Activated T-cell treated with anti-CD3 and anti-CD28 coated beads, Interleukin-2, amount 50 U/mL, for 24 hours (primary cell): ENCODE results near the gene ABTB1.
"Not testable (repeated sequence)": the region's sequence is repeated elsewhere in the genome, so short reads cannot be mapped to it uniquely, and the experiment has no call there.

Experiments used
- DNase-seq: peaks from one replicate; pipeline ENCODE4 v3.0.0-alpha.2; 2020
- H3K27ac Mint-ChIP-seq: 2 replicates; pipeline ENCODE4 v1.8.0; 2020; ENCODE audit warnings: mild to moderate bottlenecking, mixed read lengths
- H3K27me3 Mint-ChIP-seq: 2 replicates; pipeline ENCODE4 v1.8.0; 2020; ENCODE audit warnings: mixed read lengths
- H3K36me3 Mint-ChIP-seq: 2 replicates; pipeline ENCODE4 v1.8.0; 2020; ENCODE audit warnings: low read depth, mixed read lengths
- H3K4me1 Mint-ChIP-seq: 2 replicates; pipeline ENCODE4 v1.8.0; 2020; ENCODE audit warnings: low read depth, mixed read lengths
- H3K4me3 Mint-ChIP-seq: 2 replicates; pipeline ENCODE4 v1.8.0; 2020; ENCODE audit warnings: mild to moderate bottlenecking, moderate library complexity, mixed read lengths
- H3K9me3 Mint-ChIP-seq: 2 replicates; pipeline ENCODE4 v1.8.0; 2020; ENCODE audit warnings: mixed read lengths

Gene ABTB1

DNA sequence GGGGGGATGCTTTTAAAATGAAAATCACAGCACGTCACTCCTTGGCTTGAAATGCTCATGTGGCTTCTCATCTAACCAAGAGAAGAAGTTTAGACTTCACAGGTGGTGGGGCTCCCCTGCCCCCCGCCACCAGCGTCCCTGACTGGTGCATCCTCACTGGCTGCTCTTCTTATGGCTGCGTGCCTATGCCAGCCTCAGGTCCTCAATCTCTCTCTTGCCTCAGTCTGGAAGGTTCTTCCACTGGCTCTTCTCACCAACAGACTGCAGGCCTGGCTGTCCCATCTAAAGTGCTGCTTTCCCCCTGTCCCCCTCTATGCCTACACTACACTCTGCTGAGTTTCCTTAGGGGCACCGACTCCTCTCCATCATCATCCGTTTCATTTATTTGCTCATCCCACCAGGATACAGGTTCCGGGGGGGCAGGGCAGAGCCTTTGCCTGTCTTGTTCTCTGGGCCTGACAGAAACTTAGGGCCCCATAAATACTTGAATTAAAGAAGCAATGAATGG lies 20.6 kb downstream of the ABTB1 start:
- Mint-ChIP-seq H3K4me3 (no peak overlapping the region), H3K4me1 (no peaks in the 10 kb centered on the region), H3K27me3 (no peaks in the 10 kb centered on the region), H3K9me3 (no peaks in the 10 kb centered on the region), H3K27ac (no peak overlapping the region), H3K36me3 (no peaks in the 10 kb centered on the region)
- no peak for DNase-seq

DNA sequence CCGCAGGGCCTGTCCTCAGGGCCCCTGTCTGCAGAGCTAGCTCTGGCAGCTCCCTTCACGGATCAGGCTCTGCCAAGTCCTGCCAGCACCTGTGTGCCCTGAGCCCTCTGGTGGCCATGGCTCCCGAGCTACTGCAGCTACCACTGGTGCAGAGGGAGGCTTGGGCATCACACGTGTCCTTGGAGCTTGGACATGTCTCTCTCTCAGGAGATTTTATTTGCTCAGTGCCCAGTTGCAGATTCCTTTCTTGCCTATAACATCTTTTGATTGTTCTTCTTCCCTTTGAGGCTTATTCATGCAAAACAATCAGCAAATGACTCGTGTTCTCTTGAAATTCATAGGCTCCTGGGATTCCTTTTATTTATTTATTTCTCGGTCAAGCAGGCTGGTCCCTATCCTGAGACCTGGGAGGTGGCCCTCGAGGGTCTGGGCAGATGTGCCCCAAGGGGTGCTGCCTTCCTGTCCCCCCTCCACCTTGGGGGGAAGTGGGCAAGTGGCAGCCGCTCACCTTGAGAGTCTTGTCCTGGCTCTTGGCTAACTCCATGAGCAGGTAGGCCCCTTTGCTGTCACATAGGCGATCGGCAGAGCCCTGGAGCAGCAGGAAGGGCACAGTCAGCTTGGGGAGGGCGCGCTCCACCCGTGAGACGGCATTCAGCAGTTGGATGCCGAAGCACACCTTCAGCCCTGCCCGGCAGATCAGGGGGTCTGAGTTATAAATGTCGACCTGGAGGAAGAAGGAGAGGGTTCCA lies 21.9 kb downstream of the ABTB1 start:
- DNase-seq = peak; percentile 42
- Mint-ChIP-seq H3K27me3 (no peaks in the 10 kb centered on the region), H3K36me3 (no peaks in the 10 kb centered on the region), H3K9me3 (no peaks in the 10 kb centered on the region), H3K27ac (no peak overlapping the region), H3K4me1 (no peaks in the 10 kb centered on the region), H3K4me3 (no peak overlapping the region)

DNA sequence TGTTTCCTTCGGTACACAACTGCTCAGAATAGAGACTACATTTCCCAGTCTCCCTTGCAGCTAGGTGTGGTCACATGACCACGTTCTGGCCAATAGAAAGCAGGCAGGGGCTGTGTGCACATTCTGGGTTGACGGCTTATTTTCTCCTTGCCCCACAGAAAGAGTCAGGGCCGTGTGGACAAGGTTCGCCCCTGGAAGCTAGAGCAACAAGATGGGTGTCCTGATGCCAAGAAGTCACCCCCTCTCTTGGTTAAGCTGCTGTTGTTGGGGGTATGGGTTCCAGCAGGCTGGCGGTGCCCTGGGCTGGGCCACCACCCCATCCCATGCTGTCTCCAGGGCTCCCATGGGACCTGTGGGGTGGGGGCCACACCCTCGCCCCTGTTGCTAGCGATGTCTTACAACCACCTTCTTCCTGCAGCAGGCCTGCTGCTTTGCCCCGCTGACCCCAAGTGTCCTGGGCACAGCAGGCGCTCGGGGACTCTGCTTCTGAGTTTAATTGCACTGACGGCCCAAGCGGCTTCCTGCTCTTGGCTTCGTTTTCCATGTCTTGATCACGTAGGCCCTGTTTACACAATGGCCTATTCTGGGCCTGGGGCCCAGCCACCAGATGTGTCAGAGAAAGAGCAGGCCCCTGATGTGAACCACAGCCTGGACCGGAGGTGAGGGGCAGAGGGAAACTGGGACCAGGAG lies 24.9 kb downstream of the ABTB1 start:
- Mint-ChIP-seq H3K36me3 (no peaks in the 10 kb centered on the region), H3K4me3 (no peak overlapping the region), H3K27me3 (no peaks in the 10 kb centered on the region), H3K27ac (no peak overlapping the region), H3K9me3 (no peaks in the 10 kb centered on the region), H3K4me1 (no peaks in the 10 kb centered on the region)
- peak; percentile 51 for DNase-seq

GRCh38 chr3:127698286-127698685 lies 25.5 kb downstream of the ABTB1 start:
- DNase-seq = no peak
- H3K9me3 Mint-ChIP-seq = no peaks in the 10 kb centered on the region
- no peaks in the 10 kb centered on the region for H3K36me3 Mint-ChIP-seq
- no peaks in the 10 kb centered on the region for H3K27me3 Mint-ChIP-seq
- H3K4me3 Mint-ChIP-seq = no peak overlapping the region
- no peak overlapping the region for H3K27ac Mint-ChIP-seq
- H3K4me1 Mint-ChIP-seq = no peaks in the 10 kb centered on the region

- H3K36me3 Mint-ChIP-seq = no peaks in the 10 kb centered on the region
- H3K4me3 Mint-ChIP-seq = no peak overlapping the region
- peaks cover 5% of the 10 kb centered on the region for H3K27me3 Mint-ChIP-seq
- H3K9me3 Mint-ChIP-seq = peaks cover 3% of the 10 kb centered on the region
- DNase-seq = no peak
- H3K4me1 Mint-ChIP-seq = no peaks in the 10 kb centered on the region
- H3K27ac Mint-ChIP-seq = no peak overlapping the region
Measured at GRCh38 chr3:127698691-127699415, 26.1 kb downstream of the ABTB1 start.

DNA sequence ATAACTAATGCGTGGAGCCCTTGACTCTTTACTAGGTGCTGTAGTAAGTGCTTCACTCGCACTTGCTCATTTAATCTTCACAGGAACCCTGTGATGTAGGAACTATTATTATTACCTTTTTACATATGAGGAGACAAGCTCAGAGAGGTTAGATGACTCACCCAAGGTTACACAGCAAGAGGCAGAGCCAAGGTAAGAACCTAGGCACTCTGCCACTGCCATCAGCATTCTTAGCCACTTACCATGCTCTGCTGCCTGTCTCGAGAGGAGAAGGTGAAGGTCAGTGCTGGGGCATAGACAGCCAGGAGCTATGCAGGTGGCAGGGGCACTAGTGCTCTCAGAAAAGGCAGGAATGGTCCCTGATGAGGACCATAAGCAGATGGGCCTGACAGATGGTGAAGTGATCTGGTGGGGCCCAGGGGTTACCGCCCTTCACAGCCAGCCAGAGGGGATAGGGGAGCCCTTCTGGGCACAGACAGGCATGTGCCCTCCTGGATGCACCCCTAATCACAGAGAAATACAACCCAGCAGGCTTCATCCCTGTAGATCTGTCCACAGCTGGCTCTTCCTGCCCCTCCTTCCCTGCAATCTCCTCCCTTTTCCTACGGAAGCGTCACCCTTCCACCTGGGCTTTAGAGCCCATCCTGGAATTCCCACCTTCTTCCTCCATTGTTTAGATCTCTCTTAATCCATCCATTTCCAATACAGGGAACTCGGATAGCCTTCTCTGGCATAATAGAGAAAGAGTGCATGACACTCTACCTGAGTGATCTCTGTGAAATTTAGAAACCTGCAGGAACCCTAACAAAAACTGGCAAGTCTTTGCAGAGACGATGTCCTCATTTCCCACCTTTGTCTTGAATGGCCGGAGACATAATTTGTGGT lies 26.9 kb downstream of the ABTB1 start:
- Mint-ChIP-seq H3K4me1 (peaks cover 3% of the 10 kb centered on the region), H3K9me3 (peaks cover 3% of the 10 kb centered on the region), H3K36me3 (no peaks in the 10 kb centered on the region), H3K27ac (no peak overlapping the region), H3K4me3 (no peak overlapping the region), H3K27me3 (peaks cover 8% of the 10 kb centered on the region)
- DNase-seq = no peak

- peaks cover 3% of the 10 kb centered on the region for H3K9me3 Mint-ChIP-seq
- H3K4me3 Mint-ChIP-seq = no peak overlapping the region
Measured at GRCh38 chr3:127700406-127700805, 27.7 kb downstream of the ABTB1 start.

GRCh38 chr3:127701280-127701911 lies 28.6 kb downstream of the ABTB1 start:
- H3K9me3 Mint-ChIP-seq = peaks cover 3% of the 10 kb centered on the region
- peaks cover 3% of the 10 kb centered on the region for H3K4me1 Mint-ChIP-seq
- H3K36me3 Mint-ChIP-seq = no peaks in the 10 kb centered on the region
- no peak for DNase-seq
- H3K27me3 Mint-ChIP-seq = peaks cover 8% of the 10 kb centered on the region
- no peak overlapping the region for H3K27ac Mint-ChIP-seq
- H3K4me3 Mint-ChIP-seq = no peak overlapping the region

More at GRCh38 chr3:127700406-127700805, 27.7 kb downstream of the ABTB1 start:
- Mint-ChIP-seq H3K36me3 (no peaks in the 10 kb centered on the region), H3K27ac (no peak overlapping the region), H3K4me1 (peaks cover 3% of the 10 kb centered on the region), H3K27me3 (peaks cover 8% of the 10 kb centered on the region)
- no peak for DNase-seq

DNA sequence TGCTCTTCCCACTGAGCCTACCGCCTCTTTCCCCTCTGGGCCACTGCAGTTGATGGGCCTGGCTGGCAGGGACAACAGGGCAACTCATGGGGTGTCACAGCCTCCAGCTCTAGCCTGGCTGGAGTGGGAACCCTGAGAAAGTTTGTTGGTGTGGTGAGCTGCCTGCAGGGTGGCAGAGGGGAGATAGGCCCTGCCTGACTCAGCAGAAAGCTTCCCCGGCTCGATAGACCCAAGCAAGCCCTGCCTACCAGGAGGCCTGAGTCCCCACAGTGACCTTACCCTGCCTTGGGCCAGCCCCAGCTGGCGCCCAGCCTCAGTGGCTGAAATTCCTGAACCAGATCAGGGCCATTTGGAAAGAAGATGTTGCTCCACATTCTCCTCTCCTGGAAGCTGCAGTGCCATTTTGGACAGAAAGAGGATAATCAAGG lies 29.4 kb downstream of the ABTB1 start:
- Mint-ChIP-seq H3K4me1 (peaks cover 3% of the 10 kb centered on the region), H3K27me3 (peaks cover 8% of the 10 kb centered on the region), H3K36me3 (no peaks in the 10 kb centered on the region), H3K4me3 (no peak overlapping the region), H3K27ac (no peak overlapping the region), H3K9me3 (peaks cover 3% of the 10 kb centered on the region)
- no peak for DNase-seq

DNA sequence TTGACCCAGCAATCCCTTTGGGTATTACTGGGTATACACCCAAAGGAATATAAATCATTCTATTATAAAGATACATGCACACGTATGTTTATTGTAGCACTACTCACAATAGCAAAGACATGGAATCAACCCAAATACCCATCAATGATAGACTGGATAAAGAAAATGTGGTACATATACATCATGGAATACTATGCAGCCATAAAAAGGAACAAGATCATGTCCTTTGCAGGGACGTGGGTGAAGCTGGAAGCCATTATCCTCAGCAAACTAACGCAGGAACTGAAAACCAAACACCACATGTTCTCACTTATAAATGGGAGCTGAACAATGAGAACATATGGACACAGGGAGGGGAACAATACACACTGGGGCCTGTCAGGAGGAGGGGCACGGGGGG lies 32.1 kb downstream of the ABTB1 start:
- not testable (repeated sequence) for H3K27ac Mint-ChIP-seq, DNase-seq, H3K9me3 Mint-ChIP-seq, H3K4me1 Mint-ChIP-seq, H3K27me3 Mint-ChIP-seq, H3K36me3 Mint-ChIP-seq, H3K4me3 Mint-ChIP-seq

DNA sequence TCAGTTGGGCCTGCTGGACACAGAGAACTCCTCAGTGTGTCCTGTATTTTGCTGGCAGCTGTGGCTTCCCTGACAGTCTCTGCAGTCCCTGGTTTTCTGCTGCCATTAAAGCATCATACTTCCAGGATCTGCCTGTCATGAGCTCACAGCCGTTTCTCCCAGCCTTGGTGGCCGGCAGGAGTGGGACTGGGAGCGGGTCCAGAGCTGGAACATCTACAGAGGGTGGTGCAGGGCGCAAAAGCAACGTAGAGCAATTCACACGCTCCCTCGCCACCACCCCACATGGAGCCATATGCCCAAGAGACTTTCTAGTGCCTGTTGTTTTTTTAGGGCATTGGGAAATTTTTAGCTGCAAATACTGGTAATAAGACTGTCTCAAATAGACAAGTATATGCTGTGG lies 33.6 kb downstream of the ABTB1 start:
- H3K4me3 Mint-ChIP-seq = no peak overlapping the region
- H3K27me3 Mint-ChIP-seq = peaks cover 8% of the 10 kb centered on the region
- peak; percentile 2 for DNase-seq
- H3K27ac Mint-ChIP-seq = no peak overlapping the region
- H3K9me3 Mint-ChIP-seq = peaks cover 3% of the 10 kb centered on the region
- peaks cover 3% of the 10 kb centered on the region for H3K4me1 Mint-ChIP-seq
- H3K36me3 Mint-ChIP-seq = no peaks in the 10 kb centered on the region

GRCh38 chr3:127706785-127707351 lies 34.1 kb downstream of the ABTB1 start:
- peaks cover 3% of the 10 kb centered on the region for H3K9me3 Mint-ChIP-seq
- H3K4me1 Mint-ChIP-seq = peaks cover 3% of the 10 kb centered on the region
- no peaks in the 10 kb centered on the region for H3K36me3 Mint-ChIP-seq
- peaks cover 8% of the 10 kb centered on the region for H3K27me3 Mint-ChIP-seq
- no peak overlapping the region for H3K27ac Mint-ChIP-seq
- no peak overlapping the region for H3K4me3 Mint-ChIP-seq
- peak; percentile 2 for DNase-seq

DNA sequence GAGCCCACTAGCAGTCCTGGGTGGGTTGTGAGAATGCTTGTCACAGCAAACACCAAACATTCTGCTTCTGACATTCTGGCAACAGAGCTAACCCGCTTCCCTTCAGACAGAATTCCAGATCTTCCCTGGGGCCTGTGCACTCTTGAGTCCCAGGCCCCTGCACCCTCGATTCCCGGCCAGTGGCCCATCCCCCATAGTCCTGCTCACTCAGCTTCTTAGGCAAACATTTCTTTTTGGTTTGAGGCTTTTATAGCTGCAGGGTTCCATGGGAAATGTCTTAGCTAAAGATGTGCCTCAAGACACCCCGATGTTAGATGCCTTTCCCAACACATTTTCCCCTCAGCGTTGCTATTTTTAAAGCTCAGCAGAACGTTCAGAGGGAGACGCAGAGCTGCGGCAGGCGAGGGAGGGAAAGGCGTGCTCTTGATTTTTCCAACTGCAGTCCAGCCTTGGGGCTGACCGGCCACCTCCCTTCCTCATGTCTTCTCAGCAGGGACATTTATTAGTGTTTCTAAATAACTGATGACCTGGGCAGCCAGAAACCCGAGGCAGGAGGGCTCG lies 35.2 kb downstream of the ABTB1 start:
- Mint-ChIP-seq H3K27ac (no peak overlapping the region), H3K27me3 (peaks cover 8% of the 10 kb centered on the region), H3K36me3 (no peaks in the 10 kb centered on the region), H3K9me3 (peaks cover 3% of the 10 kb centered on the region), H3K4me3 (no peak overlapping the region), H3K4me1 (peaks cover 3% of the 10 kb centered on the region)
- DNase-seq = no peak
